Measurements from ENCODE around the gene MAD2L1BP. TPM values are rescaled to one million over a fixed set of nuclear protein-coding genes. Genes with fewer than 3 reads are reported as not detected.

MAD2L1BP gene
- total and polyA plus RNA-seq, 2 of the 13 experiments (the other 11 are each of a cell fraction or from before 2014, with no cell fraction given), result 54.2 to 55.5 TPM

DNA sequence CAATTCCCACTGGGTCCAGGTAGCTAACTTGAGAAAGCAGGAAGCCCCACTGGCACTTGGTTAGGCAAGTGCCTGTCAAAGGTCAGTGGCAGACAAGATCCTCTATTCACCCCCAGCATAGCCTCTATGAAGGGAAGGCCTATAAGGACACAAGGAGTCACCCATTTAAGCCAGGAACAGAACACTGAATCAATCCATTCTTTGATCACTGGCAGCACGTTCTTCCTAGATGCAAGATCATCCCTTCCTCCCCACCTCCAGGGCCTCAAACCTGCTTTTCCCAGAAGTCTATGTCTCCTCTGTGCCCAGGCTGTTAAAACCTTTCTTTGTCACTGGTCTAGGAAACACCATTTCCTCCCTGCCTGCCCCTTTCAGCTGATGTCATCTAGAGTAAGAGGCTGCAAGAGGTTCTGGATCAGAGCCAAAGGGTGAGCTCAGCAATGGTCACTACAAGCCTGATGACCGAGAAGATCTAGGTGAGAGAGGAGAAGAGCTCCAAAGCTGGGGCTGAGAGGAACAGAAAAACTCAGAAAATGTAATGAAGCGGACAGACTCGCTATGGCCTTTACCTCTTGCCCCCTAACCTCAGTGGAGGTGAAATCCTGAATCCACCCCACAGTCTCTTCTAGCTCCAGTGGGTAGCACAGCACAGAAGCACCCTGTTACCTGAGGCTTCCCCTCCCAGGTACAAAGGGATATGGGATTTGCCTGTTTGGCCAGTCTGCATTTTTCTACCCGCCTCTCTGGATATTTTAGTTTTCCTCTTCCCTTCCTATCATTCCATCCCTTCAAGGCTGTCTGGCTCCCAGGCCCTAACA lies 8.4 kb upstream of the MAD2L1BP start (continued):
- TF ChIP-seq TEAD3 (CRISPR knock-in tag; optimal IDR thresholded peaks at IDR 0.05; ENCODE audit: borderline replicate concordance) (peak; percentile 35), TBL1XR1 (IDR thresholded peaks at IDR 0.05; ENCODE audit: borderline replicate concordance, low read length, partially characterized antibody) (peak; percentile 18), FOSL2 (CRISPR knock-in tag; IDR thresholded peaks at IDR 0.05) (peak; percentile 74), ZKSCAN8 (CRISPR knock-in tag; IDR thresholded peaks at IDR 0.05; ENCODE audit: borderline replicate concordance) (no peak), ZFP36L2 (CRISPR knock-in tag; IDR thresholded peaks at IDR 0.05) (peak; percentile 14; the same call in 1 of the 2 replicates), ZSCAN29 (CRISPR knock-in tag; conservative IDR thresholded peaks at IDR 0.05) (no peak), ZNF282 (IDR thresholded peaks at IDR 0.05; ENCODE audit: partially characterized antibody) (no peak), THAP11 (CRISPR knock-in tag; IDR thresholded peaks at IDR 0.05) (peak; percentile 85), FOXC1 (CRISPR knock-in tag; IDR thresholded peaks at IDR 0.05; ENCODE audit: borderline replicate concordance) (peak; percentile 71), NFIC (IDR thresholded peaks at IDR 0.05; ENCODE audit: low read length) (peak; percentile 62; the same call in 1 of the 2 replicates), ZNF614 (CRISPR knock-in tag; IDR thresholded peaks at IDR 0.05; ENCODE audit: borderline replicate concordance) (0 out of 2 replicates have a peak, but pooled peaks have one; percentile 42)
- TF ChIP-seq, protein P1, sequence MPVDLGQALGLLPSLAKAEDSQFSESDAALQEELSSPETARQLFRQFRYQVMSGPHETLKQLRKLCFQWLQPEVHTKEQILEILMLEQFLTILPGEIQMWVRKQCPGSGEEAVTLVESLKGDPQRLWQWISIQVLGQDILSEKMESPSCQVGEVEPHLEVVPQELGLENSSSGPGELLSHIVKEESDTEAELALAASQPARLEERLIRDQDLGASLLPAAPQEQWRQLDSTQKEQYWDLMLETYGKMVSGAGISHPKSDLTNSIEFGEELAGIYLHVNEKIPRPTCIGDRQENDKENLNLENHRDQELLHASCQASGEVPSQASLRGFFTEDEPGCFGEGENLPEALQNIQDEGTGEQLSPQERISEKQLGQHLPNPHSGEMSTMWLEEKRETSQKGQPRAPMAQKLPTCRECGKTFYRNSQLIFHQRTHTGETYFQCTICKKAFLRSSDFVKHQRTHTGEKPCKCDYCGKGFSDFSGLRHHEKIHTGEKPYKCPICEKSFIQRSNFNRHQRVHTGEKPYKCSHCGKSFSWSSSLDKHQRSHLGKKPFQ (CRISPR knock-in tag; IDR thresholded peaks at IDR 0.05; ENCODE audit: insufficient replicate concordance), result no peak
